HepG2 (cell line): ENCODE measurements around the gene MDFI. TPM values are rescaled to one million over a fixed set of nuclear protein-coding genes. Genes with fewer than 3 reads are reported as not detected.
A peak's percentile ranks its signal among the peaks of the same experiment; 100 is the strongest.

Source experiments
- ATAC-seq: fragments of 200-7000 bp; cut with Tn5 transposase; 3 replicates; pipeline ENCODE4 v1.9.1; 2020; ENCODE audit warnings: mild to moderate bottlenecking, moderate library complexity
- BruUV-seq: library from RNA; stranded (reverse); fragments of 400-500 nt; replicated peaks from 2 replicates; lab custom pipeline; 2021; lab: Mats Ljungman, UMichigan
- CTCF ChIA-PET: fragments of 300-600 bp; formaldehyde crosslinking; extraction: SDS; loops from one replicate; lab custom pipeline; 2021; ENCODE audit warnings: low total read pairs, inconsistent platforms, low intra/inter-chr PET ratio; lab: Yijun Ruan, JAX
- POLR2A ChIA-PET: fragments of 350-600 bp; sonication (Branson Sonifier 250); formaldehyde crosslinking; loops from one replicate; lab custom pipeline; 2020; ENCODE audit warnings: antibody characterized with exemption, inconsistent platforms; lab: Yijun Ruan, JAX
- DNase-seq: peaks from one replicate; pipeline ENCODE4 v3.0.0-alpha.2; 2015; ENCODE audit warnings: low spot score
- FAIRE-seq: peaks from 3 replicates; lab custom pipeline; 2011; peaks lifted over from hg19 to GRCh38; lab: Jason Lieb, UNC
- H2AFZ ChIP-seq: one replicate; pipeline ENCODE4 v1.6.1; 2011; ENCODE audit warnings: low read length, inconsistent platforms
- H3K27ac ChIP-seq: fragments of 300-600 bp; 3 replicates; pipeline ENCODE4 v1.8.0; 2011; ENCODE audit warnings: mixed run types, mild to moderate bottlenecking, mixed read lengths, low read length, inconsistent platforms; ENCODE audit not compliant: insufficient read depth; ENCODE audit errors: extremely low read length
- H3K27me3 ChIP-seq, 2 experiments: fragments of 200-600 bp in 1 of 2; 2 replicates in 1 of 2; 3 replicates in 1 of 2; pipeline versions ENCODE4 v1.6.0 to v1.8.0; 2011; ENCODE audit warnings: low read length in 2 of 2, mild to moderate bottlenecking in 2 of 2, moderate library complexity in 2 of 2, inconsistent platforms in 1 of 2; ENCODE audit not compliant: insufficient read depth in 2 of 2, control insufficient read depth in 1 of 2
- H3K36me3 ChIP-seq, 2 experiments: fragments of 200-600 bp in 1 of 2; replicated peaks in 1 of 2; 2 replicates in 1 of 2; 3 replicates in 1 of 2; pipeline versions ENCODE4 v1.5.1 to v1.8.0; 2011; ENCODE audit warnings: low read length in 2 of 2, inconsistent platforms in 1 of 2; ENCODE audit not compliant: insufficient read depth in 2 of 2, control insufficient read depth in 1 of 2
- H3K4me1 ChIP-seq: 2 replicates; pipeline ENCODE4 v1.5.1; 2012; ENCODE audit warnings: low read length, inconsistent platforms; ENCODE audit not compliant: insufficient read depth
- H3K4me2 ChIP-seq: 2 replicates; pipeline ENCODE4 v1.6.0; 2011; ENCODE audit warnings: low read depth, low read length, inconsistent platforms
- H3K4me3 ChIP-seq, 3 experiments: fragments of 200-600 bp in 1 of 3; sonication (generic), shearing (Covaris generic) in 1 of 3; replicated peaks in 1 of 3; 2 replicates each; pipeline ENCODE4 v1.5.1; 2011 to 2016; ENCODE audit warnings: low read length in 3 of 3, inconsistent platforms in 2 of 3, low read depth in 2 of 3, mild to moderate bottlenecking in 2 of 3, control low read depth in 1 of 3, mixed read lengths in 1 of 3; ENCODE audit not compliant: insufficient read depth in 1 of 3
- H3K79me2 ChIP-seq: one replicate; pipeline ENCODE4 v1.6.1; 2011; ENCODE audit warnings: low read length, inconsistent platforms; ENCODE audit not compliant: insufficient read depth
- H3K9ac ChIP-seq: 2 replicates; pipeline ENCODE4 v1.6.0; 2011; ENCODE audit warnings: mild to moderate bottlenecking, low read depth, low read length, inconsistent platforms; ENCODE audit not compliant: insufficient read depth
- H3K9me3 ChIP-seq: 2 replicates; pipeline ENCODE4 v1.5.1; 2012; ENCODE audit warnings: mild to moderate bottlenecking, low read length
- H4K20me1 ChIP-seq: 2 replicates; pipeline ENCODE4 v1.6.0; 2011; ENCODE audit warnings: inconsistent platforms, mild to moderate bottlenecking, low read length, moderate library complexity; ENCODE audit not compliant: insufficient read depth
- ATF6 ChIP-seq: sonication (generic); formaldehyde crosslinking; conservative IDR thresholded peaks from 2 replicates; pipeline ENCODE4 v1.4.0; 2020; ENCODE audit warnings: missing genetic modification reagents
- ATF7 ChIP-seq, 2 experiments: fragments of 450-650 bp in 1 of 2; sonication (generic) in 1 of 2; formaldehyde crosslinking in 1 of 2; IDR thresholded peaks; 2 replicates each; pipeline versions ENCODE4 v1.4.0 to v1.6.1; 2016 to 2020; ENCODE audit warnings: antibody characterized with exemption in 1 of 2, mild to moderate bottlenecking in 1 of 2, missing genetic modification reagents in 1 of 2
- MXD4 ChIP-seq: IDR thresholded peaks from 2 replicates; pipeline ENCODE4 v1.6.1; 2016; ENCODE audit warnings: mild to moderate bottlenecking, missing biosample characterization, missing genetic modification reagents
- PHF21A ChIP-seq: sonication (generic); formaldehyde crosslinking; IDR thresholded peaks from 2 replicates; pipeline ENCODE4 v1.5.0; 2020; ENCODE audit warnings: mild to moderate bottlenecking, missing genetic modification reagents
- ZNF124 ChIP-seq: sonication (generic); formaldehyde crosslinking; IDR thresholded peaks from 2 replicates; pipeline ENCODE4 v1.4.0; 2020; ENCODE audit warnings: missing genetic modification reagents
- ZNF317 ChIP-seq: sonication (generic); formaldehyde crosslinking; IDR thresholded peaks from 2 replicates; pipeline ENCODE4 v1.5.0; 2020; ENCODE audit warnings: mild to moderate bottlenecking, missing genetic modification reagents
- WGBS: methylation state at CpG from one replicate; pipeline ENCODE4 v1.1.6; 2017; ENCODE audit warnings: low lambda C conversion rate; 5-methylcytosine and 5-hydroxymethylcytosine counted together
- in situ Hi-C: cut with HindIII; loops from 2 replicates; pipeline ENCODE4 v1.10.0; 2017; ENCODE audit warnings: low pct_unique_long_range_greater_than_20kb; ENCODE audit not compliant: extremely low pct_ligation_motif_present
- intact Hi-C: fragments of 100-400 bp; cut with micrococcal nuclease; formaldehyde crosslinking; loops from one replicate; pipeline ENCODE4 v1.10.0; 2022; ENCODE audit not compliant: unreplicated experiment
- polyA plus RNA-seq, 8 experiments: library from polyadenylated mRNA; depleted of rRNA in 3 of 8; stranded (reverse) in 7 of 8; unstranded in 1 of 8; fragments of >200 nt; fragmentation: Illumina TruSeq in 4 of 8; extraction: Trizol in 4 of 8; gene quantifications; 2 replicates each; pipeline versions ENCODE4 v1.2.1 to v1.2.3, GENCODE V29; 2011 to 2016; ENCODE audit warnings: low read depth in 4 of 8, missing spikeins in 1 of 8, mixed read lengths in 1 of 8; ENCODE audit not compliant: insufficient read depth in 1 of 8
- total RNA-seq, 5 experiments: library from RNA; depleted of rRNA; stranded (reverse); fragments of >200 nt; fragmentation: Illumina TruSeq; extraction: Trizol; gene quantifications; 2 replicates each; pipeline ENCODE4 v1.2.3, GENCODE V29; 2016; ENCODE audit warnings: low read depth in 1 of 5

The MDFI gene
- total and polyA plus RNA-seq, 2 of the 13 experiments (the other 11 are each of a cell fraction or from before 2014, with no cell fraction given), result 0.28 TPM; not detected in 1

- no peak for TF ChIP-seq ATF6 (CRISPR knock-in tag)
- TF ChIP-seq MXD4 (CRISPR knock-in tag), result no peak
- no peak for TF ChIP-seq ZNF124 (CRISPR knock-in tag)
Measured at GRCh38 chr6:41688256-41688965, 50.1 kb downstream of the MDFI start (continued).

- Histone ChIP-seq H3K27ac (no peak overlapping the region), H3K4me3 (no peak overlapping the region), H3K36me3 (peaks cover 5 to 11% of the 10 kb centered on the region in 2 experiments; a peak in 1 of 5 replicates), H3K9ac (no peak overlapping the region), H3K9me3 (no peaks in the 10 kb centered on the region), H3K79me2 (no peaks in the 10 kb centered on the region), H2AFZ (no peak overlapping the region), H3K4me1 (peaks cover 11% of the 10 kb centered on the region; the same call in 1 of the 2 replicates), H3K27me3 (no peaks in the 10 kb centered on the region), H4K20me1 (no peaks in the 10 kb centered on the region), H3K4me2 (no peak overlapping the region)
- ATAC-seq, result no peak
- CTCF ChIA-PET, result no interaction called here
- in situ Hi-C loops, result no loop called here
- POLR2A ChIA-PET, result interaction anchor here (0.8 kb wide), 1 partner anchor 99 kb away, joined by 3 read pairs; no protein-coding TSS in a partner anchor
- FAIRE-seq, result no peak
- WGBS, result 90% methylated on average over 9 of the region's 9 CpGs
- no TSS peak for BruUV-seq
- no peak for DNase-seq
- intact Hi-C loops, result no loop called here
- TF ChIP-seq ZNF317 (no peak), PHF21A (CRISPR knock-in tag) (no peak), ATF7 (IDR thresholded peaks at IDR 0.05) (peak; percentile 85), ATF7 (CRISPR knock-in tag; IDR thresholded peaks at IDR 0.05) (no peak)
Measured at GRCh38 chr6:41689171-41690008, 51.1 kb downstream of the MDFI start.
